H1 (cell line): ENCODE results near the gene MT1B. TPM values are rescaled to one million over a fixed set of nuclear protein-coding genes. Genes with fewer than 3 reads are reported as not detected.

Experiments
- CTCF ChIA-PET: fragments of 300-600 bp; sonication (Branson Sonifier 250); formaldehyde crosslinking; loops from one replicate; lab custom pipeline; 2021; ENCODE audit not compliant: partially characterized antibody; lab: Charles Lee
- POLR2A ChIA-PET: fragments of 300-600 bp; sonication (Branson Sonifier 250); formaldehyde crosslinking; loops from one replicate; lab custom pipeline; 2021; ENCODE audit warnings: inconsistent platforms; ENCODE audit not compliant: partially characterized antibody; lab: Charles Lee
- DNase-seq, 2 experiments: peaks; one replicate each; pipeline versions ENCODE4 v3.0.0 to v3.0.0-alpha.2; 2010 to 2022; ENCODE audit warnings: low spot score in 2 of 2, low read depth in 1 of 2, mixed read lengths in 1 of 2
- FAIRE-seq: peaks from 2 replicates; lab custom pipeline; 2011; peaks lifted over from hg19 to GRCh38; lab: Jason Lieb, UNC
- H2AFZ ChIP-seq: 2 replicates; pipeline ENCODE4 v1.8.1; 2012; ENCODE audit warnings: low read length, inconsistent platforms
- H2AK5ac ChIP-seq: 2 replicates; pipeline ENCODE4 v1.6.1; 2013; ENCODE audit warnings: low read depth, low read length
- H2BK120ac ChIP-seq: replicated peaks from 2 replicates; pipeline ENCODE3; 2013; ENCODE audit warnings: low read depth, low read length, inconsistent platforms
- H2BK12ac ChIP-seq: 2 replicates; pipeline ENCODE4 v1.6.1; 2013; ENCODE audit warnings: low read depth, low read length
- H2BK15ac ChIP-seq: 2 replicates; pipeline ENCODE4 v1.6.1; 2013; ENCODE audit warnings: low read length
- H2BK20ac ChIP-seq: 2 replicates; pipeline ENCODE4 v1.6.1; 2013; ENCODE audit warnings: low read length
- H2BK5ac ChIP-seq: 2 replicates; pipeline ENCODE4 v1.6.1; 2013; ENCODE audit warnings: low read depth, low read length
- H3K14ac ChIP-seq: 2 replicates; pipeline ENCODE4 v1.6.1; 2013; ENCODE audit warnings: inconsistent platforms; ENCODE audit not compliant: insufficient read length
- H3K18ac ChIP-seq: 2 replicates; pipeline ENCODE4 v1.6.1; 2013; ENCODE audit warnings: low read length; ENCODE audit errors: extremely low read depth
- H3K23ac ChIP-seq: 2 replicates; pipeline ENCODE4 v1.6.1; 2013; ENCODE audit warnings: inconsistent platforms; ENCODE audit not compliant: insufficient read length
- H3K23me2 ChIP-seq: 2 replicates; pipeline ENCODE4 v1.6.1; 2013; ENCODE audit warnings: low read depth, low read length
- H3K27ac ChIP-seq: 2 replicates; pipeline ENCODE4 v1.6.1; 2011; ENCODE audit warnings: low read depth, low read length, inconsistent platforms
- H3K27me3 ChIP-seq, 4 experiments: replicated peaks in 1 of 4; 1 replicate in 1 of 4; 2 replicates in 3 of 4; pipeline versions ENCODE4 v1.6.1 to v1.8.1; 2011 to 2013; ENCODE audit warnings: low read length in 3 of 4, mild to moderate bottlenecking in 3 of 4, inconsistent platforms in 2 of 4, mixed read lengths in 2 of 4, moderate library complexity in 1 of 4; ENCODE audit not compliant: control insufficient read depth in 3 of 4, insufficient read depth in 3 of 4; ENCODE audit errors: extremely low read depth in 1 of 4
- H3K36me3 ChIP-seq, 4 experiments: 2 replicates each; pipeline versions ENCODE4 v1.6.1 to v1.8.1; 2011 to 2013; ENCODE audit warnings: mild to moderate bottlenecking in 4 of 4, low read length in 3 of 4, moderate library complexity in 2 of 4, control low read depth in 1 of 4, inconsistent platforms in 1 of 4; ENCODE audit not compliant: insufficient read depth in 4 of 4, control insufficient read depth in 2 of 4
- H3K4ac ChIP-seq: replicated peaks from 2 replicates; pipeline ENCODE3; 2013; ENCODE audit warnings: low read length, low read depth, mixed read lengths, inconsistent platforms; ENCODE audit not compliant: insufficient read length
- H3K4me1 ChIP-seq, 4 experiments: replicated peaks in 1 of 4; 1 replicate in 1 of 4; 2 replicates in 3 of 4; pipeline versions ENCODE4 v1.6.1 to v1.8.1; 2011 to 2013; ENCODE audit warnings: low read length in 3 of 4, inconsistent platforms in 2 of 4, mixed read lengths in 1 of 4; ENCODE audit not compliant: insufficient read depth in 4 of 4, control insufficient read depth in 3 of 4
- H3K4me2 ChIP-seq, 2 experiments: 2 replicates each; pipeline versions ENCODE4 v1.6.1 to v1.8.1; 2011 to 2013; ENCODE audit warnings: low read depth in 2 of 2, low read length in 2 of 2, control low read depth in 1 of 2, inconsistent platforms in 1 of 2, mild to moderate bottlenecking in 1 of 2; ENCODE audit not compliant: insufficient read depth in 1 of 2
- H3K4me3 ChIP-seq, 4 experiments: fragments of 200-600, 300-600 bp in 1 of 4; sonication (generic), shearing (Covaris generic), sonication (Bioruptor Twin) in 1 of 4; 2 replicates each; pipeline versions ENCODE4 v1.5.1 to v1.8.1; 2011 to 2016; ENCODE audit warnings: low read length in 4 of 4, low read depth in 3 of 4, control low read depth in 2 of 4, inconsistent platforms in 2 of 4, mild to moderate bottlenecking in 2 of 4, mixed read lengths in 1 of 4, moderate library complexity in 1 of 4; ENCODE audit not compliant: insufficient read depth in 2 of 4; ENCODE audit errors: extremely low read depth in 1 of 4
- H3K56ac ChIP-seq: replicated peaks from 2 replicates; pipeline ENCODE3; 2013; ENCODE audit warnings: low read depth, mild to moderate bottlenecking, mixed read lengths, low read length, inconsistent platforms; ENCODE audit not compliant: insufficient read length
- H3K79me1 ChIP-seq: 2 replicates; pipeline ENCODE4 v1.6.1; 2013; ENCODE audit warnings: low read depth, low read length, control low read depth
- H3K79me2 ChIP-seq, 2 experiments: 2 replicates each; pipeline versions ENCODE4 v1.6.1 to v1.8.1; 2012 to 2013; ENCODE audit warnings: low read length in 2 of 2, mild to moderate bottlenecking in 2 of 2, inconsistent platforms in 1 of 2; ENCODE audit not compliant: insufficient read depth in 2 of 2, control insufficient read depth in 1 of 2
- H3K9ac ChIP-seq, 4 experiments: replicated peaks in 1 of 4; 1 replicate in 1 of 4; 2 replicates in 3 of 4; pipeline versions ENCODE4 v1.6.1 to v1.8.1; 2011 to 2013; ENCODE audit warnings: low read depth in 3 of 4, low read length in 3 of 4, control low read depth in 2 of 4, mild to moderate bottlenecking in 2 of 4, moderate library complexity in 2 of 4, inconsistent platforms in 1 of 4; ENCODE audit errors: extremely low read depth in 1 of 4
- H3K9me3 ChIP-seq, 2 experiments: 2 replicates each; pipeline versions ENCODE4 v1.6.1 to v1.8.1; 2012 to 2013; ENCODE audit warnings: mild to moderate bottlenecking in 2 of 2, moderate library complexity in 2 of 2, control low read depth in 1 of 2, inconsistent platforms in 1 of 2, low read depth in 1 of 2, low read length in 1 of 2, mixed read lengths in 1 of 2; ENCODE audit not compliant: insufficient read depth in 2 of 2
- H4K20me1 ChIP-seq, 2 experiments: replicated peaks in 1 of 2; 2 replicates each; pipeline versions ENCODE3 to v1.8.1; 2011 to 2013; ENCODE audit warnings: inconsistent platforms in 2 of 2, low read length in 2 of 2, mild to moderate bottlenecking in 1 of 2; ENCODE audit not compliant: insufficient read depth in 2 of 2, control insufficient read depth in 1 of 2
- H4K5ac ChIP-seq: 2 replicates; pipeline ENCODE4 v1.6.1; 2013; ENCODE audit warnings: low read length, low read depth, mixed read lengths, inconsistent platforms; ENCODE audit not compliant: insufficient read length
- H4K8ac ChIP-seq: 2 replicates; pipeline ENCODE4 v1.8.0; 2013; ENCODE audit warnings: mild to moderate bottlenecking, moderate library complexity, low read length, inconsistent platforms; ENCODE audit not compliant: insufficient read depth; ENCODE audit errors: extremely low read depth
- H4K91ac ChIP-seq: replicated peaks from 2 replicates; pipeline ENCODE3; 2013; ENCODE audit warnings: low read length, mixed read lengths, inconsistent platforms; ENCODE audit not compliant: insufficient read length
- EGR1 ChIP-seq: IDR thresholded peaks from 2 replicates; pipeline ENCODE4 v1.6.1; 2011; ENCODE audit warnings: low read depth, low read length, borderline replicate concordance
- EZH2 ChIP-seq: fragments of 200-600 bp; sonication (generic); IDR thresholded peaks from 2 replicates; pipeline ENCODE4 v1.7.1; 2012; ENCODE audit warnings: low read depth, mild to moderate bottlenecking, moderate library complexity, low read length, inconsistent platforms; ENCODE audit not compliant: severe bottlenecking
- RNF2 ChIP-seq: fragments of 200-900, 300-1000 bp; sonication (generic); IDR thresholded peaks from 2 replicates; pipeline ENCODE4 v1.7.1; 2016; ENCODE audit warnings: borderline replicate concordance, low read depth, mild to moderate bottlenecking, antibody characterized with exemption, low read length; ENCODE audit not compliant: poor library complexity, severe bottlenecking; ENCODE audit errors: missing control alignments
- SIX5 ChIP-seq: IDR thresholded peaks from 2 replicates; pipeline ENCODE4 v1.6.1; 2011; ENCODE audit warnings: mild to moderate bottlenecking, low read depth, low read length
- TCF12 ChIP-seq: IDR thresholded peaks from 2 replicates; pipeline ENCODE4 v1.6.1; 2011; ENCODE audit warnings: low read depth, mild to moderate bottlenecking, low read length
- WGBS, 2 experiments: shearing (Covaris generic) in 1 of 2; methylation state at CpG; one replicate each; pipeline versions ENCODE4 v1.1.6 to v1.1.7; 2013 to 2015; ENCODE audit warnings: low lambda C conversion rate in 2 of 2, mixed read lengths in 2 of 2, inconsistent platforms in 1 of 2, low coverage in 1 of 2, missing lambda C conversion rate in 1 of 2; ENCODE audit not compliant: insufficient replicate concordance in 2 of 2, insufficient coverage in 1 of 2, insufficient read length in 1 of 2; ENCODE audit errors: extremely low coverage in 1 of 2, missing lambda C conversion rate in 1 of 2; 5-methylcytosine and 5-hydroxymethylcytosine counted together
- polyA plus RNA-seq, 7 experiments: library from polyadenylated mRNA; depleted of rRNA in 3 of 7; stranded (reverse) in 5 of 7; unstranded in 2 of 7; fragments of >200 nt in 5 of 7; fragments of 200-250 nt in 2 of 7; gene quantifications; 1 replicate in 5 of 7; 2 replicates in 1 of 7; 4 replicates in 1 of 7; pipeline versions ENCODE4 v1.2.1 to v1.2.3, GENCODE V29; 2011 to 2013; ENCODE audit warnings: missing spikeins in 2 of 7, mixed read lengths in 2 of 7
- total RNA-seq: library from RNA; stranded (reverse); fragmentation: NEBNext Ultra II Directional; extraction: Animal tissue kit (Norgen Biotek cat#: 25700); gene quantifications from 2 replicates; pipeline ENCODE4 v1.2.1, GENCODE V29; 2021
- TF ChIP-seq, protein P1 (sequence below): IDR thresholded peaks from 2 replicates; pipeline ENCODE4 v1.6.1; 2011; ENCODE audit warnings: low read depth, mild to moderate bottlenecking, low read length; ENCODE audit not compliant: insufficient read depth
- TF ChIP-seq, protein P2 (sequence below): IDR thresholded peaks from 2 replicates; pipeline ENCODE4 v1.6.1; 2012; ENCODE audit warnings: low read length, inconsistent platforms

The MT1B gene
- total and polyA plus RNA-seq, 2 of the 8 experiments (the other 6 are each of a cell fraction or from before 2014, with no cell fraction given), result not detected

DNA sequence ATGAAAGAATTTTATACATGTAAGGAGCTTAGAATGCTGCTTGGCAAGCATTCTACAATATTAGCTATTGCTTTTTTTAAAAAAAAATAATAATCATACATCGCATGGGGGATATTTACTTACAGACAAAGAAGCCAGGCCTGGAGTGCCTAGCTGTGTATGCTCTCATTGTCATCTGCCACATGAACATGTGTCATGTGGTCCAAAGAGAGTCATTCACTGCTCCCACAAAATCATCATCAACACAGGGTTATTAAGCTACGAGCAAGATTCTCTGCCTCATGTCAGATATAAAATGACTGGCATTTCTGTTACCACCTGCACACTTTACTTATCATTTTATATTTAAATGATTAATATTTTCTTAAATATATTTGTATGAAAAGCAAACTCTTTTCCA is 28.0 kb upstream of the MT1B start:
- no peak overlapping the region for H3K27ac ChIP-seq
- H3K14ac ChIP-seq, result no peak overlapping the region
- no peak overlapping the region for H3K4ac ChIP-seq
- H3K36me3 ChIP-seq, result no peaks in the 10 kb centered on the region
- peaks cover 5% of the 10 kb centered on the region; the same call in 1 of the 2 replicates for H3K23me2 ChIP-seq
- peaks cover 0 to 8% of the 10 kb centered on the region in 2 experiments for H4K20me1 ChIP-seq
- H3K56ac ChIP-seq, result no peak overlapping the region
- H4K5ac ChIP-seq, result no peak overlapping the region
- no peak overlapping the region for H2BK12ac ChIP-seq
- H3K4me1 ChIP-seq, result peaks cover 0 to 17% (median 14%) of the 10 kb centered on the region in 4 experiments; a peak in 6 of 7 replicates
- H4K8ac ChIP-seq, result no peak overlapping the region
- no peak overlapping the region for H2BK120ac ChIP-seq
- no peak overlapping the region for H2BK5ac ChIP-seq
- H2AFZ ChIP-seq, result no peak overlapping the region
- H2BK15ac ChIP-seq, result no peak overlapping the region
- POLR2A ChIA-PET, result interaction anchor here (0.9 to 4.7 kb wide), 5 partner anchors 13 to 60 kb away, joined by 5 to 66 read pairs (median 29); partner anchors contain the start of genes MT1G, MT1H, MT1X and MT2A
- no peak overlapping the region for H3K18ac ChIP-seq
- CTCF ChIA-PET, result interaction anchor here (0.8 to 2.8 kb wide), 5 partner anchors 11 to 96 kb away, joined by 3 to 9 read pairs (median 3); no protein-coding TSS in a partner anchor
- H3K9me3 ChIP-seq, result no peaks in the 10 kb centered on the region
- H4K91ac ChIP-seq, result no peak overlapping the region
- H2BK20ac ChIP-seq, result no peak overlapping the region
- H3K4me2 ChIP-seq, result no peak overlapping the region
- no peak for FAIRE-seq
- H3K4me3 ChIP-seq, result no peak overlapping the region
- no peak overlapping the region for H3K9ac ChIP-seq
- H3K23ac ChIP-seq, result no peak overlapping the region
- H3K79me1 ChIP-seq, result no peaks in the 10 kb centered on the region
- DNase-seq, result no peak
- WGBS, 2 experiments, result 96% methylated on average over 2 of the region's 2 CpGs; no CpG with 5 or more reads in 1 of the 2 experiments
- H2AK5ac ChIP-seq, result no peak overlapping the region
- peaks cover 51 to 85% (median 81%) of the 10 kb centered on the region in 4 experiments for H3K27me3 ChIP-seq
- H3K79me2 ChIP-seq, result no peaks in the 10 kb centered on the region
- TF ChIP-seq EGR1, result no peak
- TF ChIP-seq, protein P1, sequence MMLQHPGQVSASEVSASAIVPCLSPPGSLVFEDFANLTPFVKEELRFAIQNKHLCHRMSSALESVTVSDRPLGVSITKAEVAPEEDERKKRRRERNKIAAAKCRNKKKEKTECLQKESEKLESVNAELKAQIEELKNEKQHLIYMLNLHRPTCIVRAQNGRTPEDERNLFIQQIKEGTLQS, result no peak
- no peak for TF ChIP-seq EZH2
- no peak for TF ChIP-seq SIX5
- TF ChIP-seq, protein P2, sequence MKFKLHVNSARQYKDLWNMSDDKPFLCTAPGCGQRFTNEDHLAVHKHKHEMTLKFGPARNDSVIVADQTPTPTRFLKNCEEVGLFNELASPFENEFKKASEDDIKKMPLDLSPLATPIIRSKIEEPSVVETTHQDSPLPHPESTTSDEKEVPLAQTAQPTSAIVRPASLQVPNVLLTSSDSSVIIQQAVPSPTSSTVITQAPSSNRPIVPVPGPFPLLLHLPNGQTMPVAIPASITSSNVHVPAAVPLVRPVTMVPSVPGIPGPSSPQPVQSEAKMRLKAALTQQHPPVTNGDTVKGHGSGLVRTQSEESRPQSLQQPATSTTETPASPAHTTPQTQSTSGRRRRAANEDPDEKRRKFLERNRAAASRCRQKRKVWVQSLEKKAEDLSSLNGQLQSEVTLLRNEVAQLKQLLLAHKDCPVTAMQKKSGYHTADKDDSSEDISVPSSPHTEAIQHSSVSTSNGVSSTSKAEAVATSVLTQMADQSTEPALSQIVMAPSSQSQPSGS, result no peak
- no peak for TF ChIP-seq TCF12
- TF ChIP-seq RNF2, result no peak
